ENCODE measurements around the gene METTL22. TPM values are rescaled to one million over a fixed set of nuclear protein-coding genes. Genes with fewer than 3 reads are reported as not detected.

Gene METTL22
- total and polyA plus RNA-seq, 2 donors from 2014 or later, result 12.0 to 26.2 TPM

GRCh38 chr16:8689686-8690085 is 68.2 kb downstream of the METTL22 start:
- no peak for TF ChIP-seq CTCF (IDR thresholded peaks at IDR 0.05; ENCODE audit: borderline replicate concordance, extremely low read depth, insufficient read depth)
- no peak for FAIRE-seq
- intact Hi-C loops (cut with DNase I), result no loop called here

GRCh38 chr16:8691728-8692127 is 70.2 kb downstream of the METTL22 start:
- FAIRE-seq (no peak), DNase-seq (no peak)
- H3K36me3 ChIP-seq (ENCODE audit: control insufficient read depth in 2 of 3, insufficient read depth in 3 of 3, low read length in 3 of 3), result no peaks in the 10 kb centered on the region
- no peak for TF ChIP-seq CTCF (IDR thresholded peaks at IDR 0.05; ENCODE audit: borderline replicate concordance, extremely low read depth, insufficient read depth)
- H3K27me3 ChIP-seq (ENCODE audit: control insufficient read depth, insufficient read depth, low read length), result no peaks in the 10 kb centered on the region
- intact Hi-C loops (cut with DNase I), result no loop called here
- no peaks in the 10 kb centered on the region for H3K4me1 ChIP-seq (ENCODE audit: control insufficient read depth in 2 of 3, insufficient read depth in 2 of 3, low read depth in 1 of 3, low read length in 3 of 3)
- peaks cover 0 to 10% (median 6%) of the 10 kb centered on the region in 3 donors for H3K9me3 ChIP-seq (ENCODE audit: control insufficient read depth in 2 of 3, insufficient read depth in 1 of 3, low read length in 3 of 3)
- no peak overlapping the region for H3K27ac ChIP-seq (ENCODE audit: low read depth in 2 of 2, low read length in 2 of 2)
- no peak overlapping the region for H3K4me3 ChIP-seq (ENCODE audit: low read length in 3 of 3)
- H3K9ac ChIP-seq (ENCODE audit: low read length in 3 of 3), result no peak overlapping the region

More at GRCh38 chr16:8689686-8690085, 68.2 kb downstream of the METTL22 start:
- Histone ChIP-seq H3K9ac (ENCODE audit: low read length in 3 of 3) (no peak overlapping the region), H3K9me3 (ENCODE audit: control insufficient read depth in 2 of 3, insufficient read depth in 1 of 3, low read length in 3 of 3) (peaks cover 0 to 10% (median 6%) of the 10 kb centered on the region in 3 donors), H3K4me1 (ENCODE audit: control insufficient read depth in 2 of 3, insufficient read depth in 2 of 3, low read depth in 1 of 3, low read length in 3 of 3) (no peaks in the 10 kb centered on the region), H3K4me3 (ENCODE audit: low read length in 3 of 3) (no peak overlapping the region), H3K36me3 (ENCODE audit: control insufficient read depth in 2 of 3, insufficient read depth in 3 of 3, low read length in 3 of 3) (no peaks in the 10 kb centered on the region), H3K27ac (ENCODE audit: low read depth in 2 of 2, low read length in 2 of 2) (no peak overlapping the region), H3K27me3 (ENCODE audit: control insufficient read depth, insufficient read depth, low read length) (no peaks in the 10 kb centered on the region)
- no peak for DNase-seq

- Histone ChIP-seq H3K27me3 (ENCODE audit: control insufficient read depth, insufficient read depth, low read length) (no peaks in the 10 kb centered on the region), H3K4me1 (ENCODE audit: control insufficient read depth in 2 of 3, insufficient read depth in 2 of 3, low read depth in 1 of 3, low read length in 3 of 3) (no peaks in the 10 kb centered on the region)
- intact Hi-C loops (cut with DNase I), result no loop called here
Measured at GRCh38 chr16:8694795-8695728, 73.6 kb downstream of the METTL22 start.

More at GRCh38 chr16:8694795-8695728, 73.6 kb downstream of the METTL22 start:
- no peak overlapping the region for H3K4me3 ChIP-seq (ENCODE audit: low read length in 3 of 3)
- peaks cover 0 to under 1% (median under 1%) of the 10 kb centered on the region in 3 donors for H3K9me3 ChIP-seq (ENCODE audit: control insufficient read depth in 2 of 3, insufficient read depth in 1 of 3, low read length in 3 of 3)
- FAIRE-seq (no peak), DNase-seq (no peak)
- no peak overlapping the region for H3K27ac ChIP-seq (ENCODE audit: low read depth in 2 of 2, low read length in 2 of 2)
- no peak for TF ChIP-seq CTCF (IDR thresholded peaks at IDR 0.05; ENCODE audit: borderline replicate concordance, extremely low read depth, insufficient read depth)
- no peaks in the 10 kb centered on the region for H3K36me3 ChIP-seq (ENCODE audit: control insufficient read depth in 2 of 3, insufficient read depth in 3 of 3, low read length in 3 of 3)
- H3K9ac ChIP-seq (ENCODE audit: low read length in 3 of 3), result no peak overlapping the region
